ENCODE measurements around the gene CAPN5. TPM values are rescaled to one million over a fixed set of nuclear protein-coding genes. Genes with fewer than 3 reads are reported as not detected.

Gene CAPN5
- total RNA-seq, 4 donors from 2014 or later: 15.9 to 24.5 (median 19.8) TPM

DNA sequence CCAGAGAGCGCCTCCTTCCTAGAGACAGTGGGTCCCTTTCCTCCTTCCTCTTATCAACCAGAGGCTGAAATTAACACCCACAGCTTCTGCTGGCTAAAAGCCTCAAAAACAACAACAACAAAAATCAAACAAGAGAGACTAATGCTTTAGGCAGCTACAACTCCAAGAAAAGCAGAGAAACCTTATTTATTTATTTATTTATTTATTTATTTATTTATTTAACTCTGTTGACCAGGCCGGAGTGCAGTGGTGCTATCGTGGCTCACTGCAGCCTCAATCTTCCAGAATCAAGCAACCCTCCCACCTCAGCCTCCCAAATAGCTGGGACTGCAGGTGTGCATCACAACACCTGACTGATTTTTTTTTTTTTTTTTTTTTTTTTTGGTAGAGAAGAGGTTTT is 35.2 kb upstream of the CAPN5 start:
- no peaks in the 10 kb centered on the region for H3K9me3 ChIP-seq
- WGBS, 2 donors: 84 to 92% methylated on average over 3 of the region's 3 CpGs
- H3K27me3 ChIP-seq: peaks cover 0 to 12% of the 10 kb centered on the region in 2 donors

DNA sequence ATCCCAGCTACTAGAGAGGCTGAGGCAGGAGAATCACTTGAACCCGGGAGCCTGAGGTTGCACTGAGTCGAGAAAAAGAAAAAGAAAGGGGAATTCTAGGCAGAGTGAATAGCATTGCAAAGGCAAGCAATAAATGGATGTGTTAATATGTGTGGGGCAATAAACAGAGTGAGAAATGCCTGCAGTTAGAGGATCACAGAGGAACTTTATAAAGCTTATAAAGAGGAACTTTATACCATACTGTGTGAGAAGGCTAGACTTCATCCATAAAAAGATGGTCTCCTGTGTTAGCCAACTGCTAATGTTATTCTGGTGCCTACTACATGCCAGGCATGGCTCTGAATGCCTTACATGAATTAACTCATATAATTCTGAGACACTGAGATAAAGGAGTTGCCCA is 31.7 kb upstream of the CAPN5 start:
- H3K9me3 ChIP-seq: no peaks in the 10 kb centered on the region
- no peaks in the 10 kb centered on the region for H3K36me3 ChIP-seq
- peaks cover 0 to 30% of the 10 kb centered on the region in 2 donors for H3K27me3 ChIP-seq
- H3K4me1 ChIP-seq: peaks cover 0 to 11% (median 4%) of the 10 kb centered on the region in 4 donors
- TF ChIP-seq EP300 (IDR thresholded peaks at IDR 0.05): no peak
- no peak for TF ChIP-seq POLR2A (IDR thresholded peaks at IDR 0.05)
- TF ChIP-seq, protein P1, sequence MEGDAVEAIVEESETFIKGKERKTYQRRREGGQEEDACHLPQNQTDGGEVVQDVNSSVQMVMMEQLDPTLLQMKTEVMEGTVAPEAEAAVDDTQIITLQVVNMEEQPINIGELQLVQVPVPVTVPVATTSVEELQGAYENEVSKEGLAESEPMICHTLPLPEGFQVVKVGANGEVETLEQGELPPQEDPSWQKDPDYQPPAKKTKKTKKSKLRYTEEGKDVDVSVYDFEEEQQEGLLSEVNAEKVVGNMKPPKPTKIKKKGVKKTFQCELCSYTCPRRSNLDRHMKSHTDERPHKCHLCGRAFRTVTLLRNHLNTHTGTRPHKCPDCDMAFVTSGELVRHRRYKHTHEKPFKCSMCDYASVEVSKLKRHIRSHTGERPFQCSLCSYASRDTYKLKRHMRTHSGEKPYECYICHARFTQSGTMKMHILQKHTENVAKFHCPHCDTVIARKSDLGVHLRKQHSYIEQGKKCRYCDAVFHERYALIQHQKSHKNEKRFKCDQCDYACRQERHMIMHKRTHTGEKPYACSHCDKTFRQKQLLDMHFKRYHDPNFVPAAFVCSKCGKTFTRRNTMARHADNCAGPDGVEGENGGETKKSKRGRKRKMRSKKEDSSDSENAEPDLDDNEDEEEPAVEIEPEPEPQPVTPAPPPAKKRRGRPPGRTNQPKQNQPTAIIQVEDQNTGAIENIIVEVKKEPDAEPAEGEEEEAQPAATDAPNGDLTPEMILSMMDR (IDR thresholded peaks at IDR 0.05): no peak
- 56 to 72% methylated on average over 2 of the region's 2 CpGs for WGBS, 2 donors
- H3K4me3 ChIP-seq: no peak overlapping the region
- no peak for DNase-seq (ENCODE audit: low spot score in 2 of 2)
- H3K27ac ChIP-seq: peak overlapping the region in 1 of 4 donors; percentile 37

More for the DNA sequence above, 35.2 kb upstream of the CAPN5 start:
- no peak for TF ChIP-seq POLR2A (IDR thresholded peaks at IDR 0.05)
- TF ChIP-seq, protein P1 (IDR thresholded peaks at IDR 0.05): no peak
- no peak for TF ChIP-seq EP300 (IDR thresholded peaks at IDR 0.05)
- Histone ChIP-seq H3K36me3 (no peaks in the 10 kb centered on the region), H3K27ac (no peak overlapping the region), H3K4me1 (no peaks in the 10 kb centered on the region), H3K4me3 (no peak overlapping the region)
- no peak for DNase-seq (ENCODE audit: low spot score in 2 of 2)

DNA sequence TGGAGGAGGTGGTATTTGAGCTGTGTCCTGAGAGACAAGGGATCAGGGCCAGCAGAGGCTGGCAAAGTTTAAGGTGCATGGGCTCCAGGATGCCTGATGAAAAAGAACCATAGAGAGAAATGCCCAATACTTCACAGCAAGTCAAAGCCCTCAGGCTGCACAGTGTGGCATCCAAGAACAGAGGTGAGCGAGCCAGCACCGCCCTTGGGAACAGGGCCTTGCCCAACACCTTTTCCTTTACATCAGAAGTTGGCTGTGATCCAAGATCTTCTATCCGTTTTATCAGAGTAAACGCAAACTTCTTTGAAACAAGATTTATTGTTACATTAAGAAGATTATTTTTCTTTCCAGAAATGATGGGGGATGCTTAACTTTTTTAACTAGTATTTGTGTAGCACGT is 31.2 kb upstream of the CAPN5 start:
- Histone ChIP-seq H3K27me3 (peaks cover 0 to 35% of the 10 kb centered on the region in 2 donors), H3K9me3 (no peaks in the 10 kb centered on the region), H3K4me1 (peaks cover 0 to 14% (median 6%) of the 10 kb centered on the region in 4 donors), H3K27ac (peak overlapping the region in 1 of 4 donors; percentile 37), H3K36me3 (no peaks in the 10 kb centered on the region), H3K4me3 (no peak overlapping the region)
- DNase-seq (ENCODE audit: low spot score in 2 of 2): no peak
- 65 to 66% methylated on average over 5 of the region's 5 CpGs for WGBS, 2 donors
- TF ChIP-seq POLR2A (IDR thresholded peaks at IDR 0.05): no peak
- TF ChIP-seq, protein P1 (IDR thresholded peaks at IDR 0.05): no peak
- TF ChIP-seq EP300 (IDR thresholded peaks at IDR 0.05): no peak

DNA sequence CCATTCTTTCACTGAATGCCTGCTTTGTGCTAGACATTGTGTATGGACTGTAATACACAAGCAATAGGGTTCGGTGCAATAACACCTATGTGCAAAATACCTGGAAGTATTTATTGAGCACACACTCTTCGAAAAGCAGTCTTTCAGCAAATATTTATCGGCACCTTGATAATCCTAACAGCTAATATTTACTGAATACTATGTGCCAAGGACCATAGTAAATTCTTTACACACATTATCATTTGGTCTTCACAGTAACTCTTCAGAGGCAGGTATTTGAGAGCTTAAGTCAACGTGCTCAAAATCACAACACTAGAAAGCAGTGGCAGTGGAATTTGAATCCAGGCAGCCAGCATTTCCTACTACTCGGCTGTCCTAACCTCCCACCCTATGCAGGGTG is 30.4 kb upstream of the CAPN5 start:
- Histone ChIP-seq H3K27ac (no peak overlapping the region), H3K36me3 (no peaks in the 10 kb centered on the region), H3K4me3 (no peak overlapping the region), H3K27me3 (peaks cover 0 to 39% of the 10 kb centered on the region in 2 donors), H3K4me1 (peaks cover 0 to 14% (median 6%) of the 10 kb centered on the region in 4 donors), H3K9me3 (no peaks in the 10 kb centered on the region)
- no peak for DNase-seq (ENCODE audit: low spot score in 2 of 2)
- no peak for TF ChIP-seq POLR2A (IDR thresholded peaks at IDR 0.05)
- TF ChIP-seq, protein P1 (IDR thresholded peaks at IDR 0.05): no peak
- TF ChIP-seq EP300 (IDR thresholded peaks at IDR 0.05): no peak
- WGBS, 2 donors: 71 to 77% methylated on average over 5 of the region's 5 CpGs

DNA sequence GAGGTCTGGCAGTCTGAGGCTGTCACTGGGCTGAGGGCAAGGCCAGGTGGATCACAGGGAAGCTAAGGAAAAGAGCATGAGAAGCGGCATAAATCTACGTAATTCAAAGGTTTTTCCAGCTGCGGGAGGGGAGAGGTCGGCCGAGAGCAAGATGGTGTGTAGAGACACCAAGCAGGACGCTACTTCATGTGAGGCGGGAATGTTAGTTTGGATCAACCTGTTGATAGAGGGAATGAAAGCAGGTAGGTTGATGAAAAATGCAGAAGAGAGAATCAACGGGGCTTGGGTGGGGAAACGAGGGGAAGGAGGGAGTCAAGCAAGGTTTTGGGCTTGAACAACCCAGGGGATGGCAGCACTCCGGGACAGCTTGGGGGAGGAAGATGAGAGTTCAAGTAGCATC is 29.7 kb upstream of the CAPN5 start:
- Histone ChIP-seq H3K9me3 (no peaks in the 10 kb centered on the region), H3K4me3 (no peak overlapping the region), H3K36me3 (no peaks in the 10 kb centered on the region), H3K27me3 (peaks cover 0 to 42% of the 10 kb centered on the region in 2 donors), H3K4me1 (peaks cover 0 to 14% (median 6%) of the 10 kb centered on the region in 4 donors), H3K27ac (no peak overlapping the region)
- TF ChIP-seq POLR2A (IDR thresholded peaks at IDR 0.05): no peak
- no peak for TF ChIP-seq EP300 (IDR thresholded peaks at IDR 0.05)
- TF ChIP-seq, protein P1 (IDR thresholded peaks at IDR 0.05): no peak
- WGBS, 2 donors: 79 to 84% methylated on average over 10 of the region's 10 CpGs
- no peak for DNase-seq (ENCODE audit: low spot score in 2 of 2)

All from tibial nerve (tissue), 4 donors.